Daoy (cell line): ENCODE measurements around the gene GCSAM. TPM values are rescaled to one million over a fixed set of nuclear protein-coding genes. Genes with fewer than 3 reads are reported as not detected.
A peak's percentile ranks its signal among the peaks of the same experiment; 100 is the strongest.

Experiments
- DNase-seq: peaks from one replicate; pipeline ENCODE4 v3.0.0-alpha.2; 2015; ENCODE audit warnings: low read depth
- total RNA-seq: library from RNA; depleted of rRNA; stranded (reverse); fragments of >200 nt; shearing (Covaris generic); gene quantifications from 2 replicates; pipeline ENCODE4 v1.2.3, GENCODE V29; 2014

The GCSAM gene
- total RNA-seq, 1 experiment from 2014 or later = not detected

DNA sequence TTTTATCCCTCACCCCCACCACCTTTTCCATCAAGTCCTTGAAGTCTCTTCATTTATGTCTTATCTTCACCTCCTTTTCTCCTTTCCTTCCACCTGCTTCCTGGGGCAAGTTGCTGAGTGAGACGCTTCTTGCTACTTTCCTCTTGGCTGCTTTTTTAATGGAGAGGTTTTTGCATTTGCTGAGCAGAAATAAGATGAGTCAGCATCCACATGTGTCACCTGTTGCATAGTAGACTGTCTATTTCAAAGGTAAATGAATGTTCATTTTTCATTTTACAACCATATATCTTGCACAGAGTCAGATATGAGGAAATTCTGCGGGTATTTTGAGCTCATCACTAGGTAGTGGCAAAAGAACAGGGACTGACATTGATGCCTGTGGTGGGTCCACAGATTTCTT is 28.3 kb downstream of the GCSAM start:
- no peak for DNase-seq

DNA sequence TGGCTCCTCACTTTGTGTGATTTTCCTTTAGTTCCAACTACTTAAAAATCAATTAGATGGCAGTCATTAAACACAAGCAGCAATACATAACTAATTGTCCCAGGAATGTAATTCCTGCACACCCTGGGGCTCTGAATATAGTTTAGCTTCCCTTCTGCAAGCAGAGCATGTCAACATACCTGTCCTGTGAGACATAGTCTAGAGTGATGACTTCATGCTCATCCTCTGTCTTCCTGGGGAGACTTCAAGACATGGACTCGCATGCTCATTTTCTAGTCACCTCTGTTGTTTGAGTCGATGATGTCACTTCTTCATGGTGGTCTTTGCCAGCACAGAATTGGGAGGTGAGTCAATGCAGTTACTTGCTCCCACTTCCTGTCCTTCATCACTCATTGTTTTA is 31.1 kb downstream of the GCSAM start:
- peak; percentile 95 for DNase-seq

- peak; percentile 98 for DNase-seq
Measured at GRCh38 chr3:112097378-112097777, 35.7 kb downstream of the GCSAM start.

DNA sequence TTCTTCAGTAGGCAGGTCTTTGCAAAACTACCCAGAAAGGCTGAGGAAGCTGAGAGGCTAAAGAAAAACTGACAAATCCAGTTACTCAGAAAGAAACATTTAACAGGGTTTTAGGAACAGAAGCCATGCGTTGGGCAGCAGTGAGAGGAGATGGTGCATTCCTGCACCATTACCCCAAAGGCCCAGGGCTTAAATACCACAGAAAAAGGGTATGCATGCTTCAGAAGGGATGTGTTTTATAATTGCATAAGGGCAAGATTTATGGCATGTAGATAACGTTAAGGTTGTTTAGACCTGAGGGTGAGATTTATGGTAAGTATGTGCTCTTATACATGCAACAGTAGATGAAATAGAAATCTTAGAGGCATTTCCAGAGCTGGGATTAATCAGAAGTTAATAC is 36.9 kb downstream of the GCSAM start:
- no peak for DNase-seq

DNA sequence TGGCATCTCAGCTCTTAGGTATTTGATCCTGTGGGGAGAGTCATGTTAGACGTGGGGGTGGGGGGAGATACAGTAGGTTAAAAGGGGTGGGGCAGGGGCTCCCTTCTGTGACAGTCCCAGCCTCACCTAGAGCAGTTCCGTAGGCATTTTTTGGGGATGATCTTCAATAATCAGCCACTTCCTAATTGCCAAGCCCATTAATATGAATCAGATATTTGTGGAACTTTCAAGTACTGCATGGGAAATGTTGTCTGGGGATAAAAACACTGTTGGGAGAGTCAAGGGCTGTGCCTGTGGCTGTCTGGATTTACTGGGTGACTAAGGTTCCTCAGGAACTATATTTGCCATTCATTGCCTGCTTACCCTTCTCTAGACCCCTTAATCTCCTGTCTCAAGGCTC is 37.3 kb downstream of the GCSAM start:
- DNase-seq = no peak

DNA sequence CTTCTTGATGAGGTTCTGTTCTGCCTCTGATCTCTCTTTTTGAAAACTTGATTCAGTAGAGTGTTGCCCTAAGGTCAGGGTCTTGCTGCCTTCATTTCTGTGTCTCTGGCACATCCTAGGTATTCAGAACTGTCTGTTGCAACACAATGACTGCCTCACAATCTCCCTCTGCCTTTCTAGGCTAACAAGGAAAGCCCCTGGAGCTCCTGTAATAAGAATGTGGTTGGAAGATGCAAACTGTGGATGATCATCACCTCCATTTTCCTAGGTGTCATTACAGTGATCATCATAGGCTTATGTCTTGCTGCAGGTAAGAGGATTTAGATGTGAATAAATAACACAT is 39.9 kb downstream of the GCSAM start:
- no peak for DNase-seq

DNA sequence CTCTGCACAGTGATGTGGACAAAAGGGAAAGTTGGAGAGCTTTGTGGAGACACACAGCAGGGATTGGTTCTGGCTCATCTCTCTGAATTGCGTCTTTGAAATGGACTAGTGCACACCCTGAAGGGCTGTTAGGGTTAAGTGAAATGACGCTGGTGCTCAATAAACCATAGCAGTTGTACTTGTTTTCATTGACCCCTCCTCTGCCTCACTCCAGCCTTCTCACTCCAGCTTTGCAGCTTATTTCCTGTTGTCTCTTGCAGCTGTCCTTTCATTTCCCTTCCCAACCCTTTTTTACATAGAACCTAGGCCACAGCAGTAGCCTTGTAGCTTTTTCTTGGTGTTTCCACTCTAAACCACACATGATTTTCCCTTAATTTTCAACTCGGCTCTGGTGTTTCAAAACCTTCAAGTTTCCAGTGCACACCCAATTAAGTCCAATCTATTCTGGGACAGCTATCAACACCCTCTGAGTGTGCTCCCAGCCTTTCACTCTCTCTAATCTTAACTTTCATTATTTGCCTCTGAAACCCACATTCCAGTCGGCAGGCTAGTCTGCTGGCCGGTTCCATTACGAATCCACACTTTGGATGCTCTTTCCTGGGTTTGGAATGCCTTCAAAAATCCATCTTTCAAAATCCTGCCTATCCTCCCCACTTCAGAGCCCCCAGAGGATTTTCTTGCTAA is 40.4 kb downstream of the GCSAM start:
- no peak for DNase-seq

DNA sequence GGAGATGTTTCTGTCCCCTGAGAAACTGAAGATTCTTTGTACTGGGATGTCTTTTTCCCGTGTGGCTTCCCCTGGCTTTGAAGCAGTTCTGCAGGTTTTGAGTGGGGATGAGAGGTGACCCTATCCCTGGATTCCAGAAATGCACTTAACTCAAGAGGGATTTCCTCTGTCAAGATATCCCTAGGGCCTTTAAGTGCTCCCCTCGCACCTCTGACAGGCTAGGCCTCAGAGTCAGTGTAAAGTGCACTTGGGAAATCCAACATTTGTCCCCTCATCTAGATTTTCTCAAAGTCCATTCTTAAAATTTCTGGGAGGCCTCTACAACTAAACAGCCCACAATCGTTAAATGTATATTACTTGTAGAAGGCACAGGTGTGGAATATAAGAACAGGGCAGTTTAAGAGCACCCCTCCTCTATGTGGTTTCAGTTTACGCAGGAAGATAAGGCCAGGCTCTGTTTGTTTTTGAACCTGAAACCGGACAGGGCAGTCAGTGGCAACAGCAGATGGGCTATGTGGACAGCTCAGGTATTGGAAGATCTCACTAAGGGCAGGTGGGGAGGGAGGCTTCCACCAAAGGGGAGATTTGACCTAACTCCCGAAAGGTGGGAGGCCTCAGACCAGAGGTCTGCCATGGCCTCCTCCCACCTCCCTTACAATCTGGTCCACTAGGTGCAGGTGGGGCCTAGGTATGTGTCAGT is 42.0 kb downstream of the GCSAM start:
- no peak for DNase-seq

DNA sequence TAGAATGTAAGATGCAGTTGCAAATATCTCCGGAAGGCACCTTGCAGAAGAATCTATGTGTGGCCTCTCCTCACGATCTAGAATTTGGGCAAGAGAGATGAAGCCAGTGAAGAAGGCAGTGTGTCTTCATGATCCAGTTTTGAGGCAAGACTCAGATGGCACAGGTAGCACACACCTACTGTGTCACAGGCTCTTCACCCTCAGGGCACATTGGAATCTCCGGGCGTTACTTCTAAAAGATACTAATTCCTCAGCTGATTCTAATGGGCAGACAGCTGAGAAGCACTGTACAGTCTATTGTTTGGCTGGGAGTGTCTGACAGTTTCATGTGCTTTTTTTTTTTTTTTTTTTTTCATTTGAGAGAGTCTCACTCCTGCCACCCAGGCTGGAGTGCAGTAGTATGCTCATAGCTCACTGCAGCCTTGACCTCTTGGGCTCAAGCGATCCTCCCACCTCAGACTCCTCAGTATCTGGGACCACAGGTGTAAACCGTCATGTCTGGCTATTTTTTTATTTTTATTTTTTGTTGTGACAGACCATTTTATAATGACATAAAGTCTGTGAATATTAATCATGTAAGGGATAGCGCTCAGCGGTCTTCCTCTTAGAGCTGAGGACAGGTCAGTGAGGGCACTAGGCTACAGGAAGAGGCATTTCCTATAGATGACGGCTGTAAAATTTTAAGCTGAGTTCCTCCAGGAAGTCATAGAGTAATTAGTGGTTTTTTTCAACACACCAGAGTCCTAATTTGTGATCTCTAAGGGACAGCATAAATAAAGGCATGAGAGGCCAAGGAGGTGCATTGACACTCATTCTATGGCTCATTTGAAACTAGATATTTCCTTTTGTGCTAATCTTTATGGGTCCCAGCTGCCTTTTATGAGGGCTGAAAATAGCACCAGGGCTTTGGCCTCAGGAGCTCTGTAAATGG is 42.8 kb downstream of the GCSAM start:
- peak; percentile 51 for DNase-seq

- no peak for DNase-seq
Measured at GRCh38 chr3:112088944-112089343, 44.1 kb downstream of the GCSAM start.

DNA sequence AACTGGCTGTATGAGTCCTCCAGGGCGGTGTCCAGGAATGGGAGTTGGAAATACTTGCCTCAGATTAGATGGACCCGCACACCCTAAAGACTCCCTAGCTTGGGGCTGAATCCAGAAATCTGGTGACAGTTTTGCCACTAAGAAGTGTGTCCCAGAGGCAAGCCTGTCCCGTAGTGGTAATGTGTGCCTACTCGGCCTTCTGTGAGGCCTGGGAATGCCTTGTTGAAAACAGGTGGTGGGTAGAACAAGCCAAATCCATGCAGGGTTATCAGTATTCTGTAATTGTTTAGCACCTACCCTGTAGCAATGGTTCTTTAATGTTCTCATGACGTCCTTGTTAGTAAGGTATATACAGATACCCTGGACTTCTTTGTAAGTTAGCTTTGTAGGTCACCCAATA is 45.3 kb downstream of the GCSAM start:
- no peak for DNase-seq

GRCh38 chr3:112086875-112087524 is 46.0 kb downstream of the GCSAM start:
- peak; percentile 59 for DNase-seq

DNA sequence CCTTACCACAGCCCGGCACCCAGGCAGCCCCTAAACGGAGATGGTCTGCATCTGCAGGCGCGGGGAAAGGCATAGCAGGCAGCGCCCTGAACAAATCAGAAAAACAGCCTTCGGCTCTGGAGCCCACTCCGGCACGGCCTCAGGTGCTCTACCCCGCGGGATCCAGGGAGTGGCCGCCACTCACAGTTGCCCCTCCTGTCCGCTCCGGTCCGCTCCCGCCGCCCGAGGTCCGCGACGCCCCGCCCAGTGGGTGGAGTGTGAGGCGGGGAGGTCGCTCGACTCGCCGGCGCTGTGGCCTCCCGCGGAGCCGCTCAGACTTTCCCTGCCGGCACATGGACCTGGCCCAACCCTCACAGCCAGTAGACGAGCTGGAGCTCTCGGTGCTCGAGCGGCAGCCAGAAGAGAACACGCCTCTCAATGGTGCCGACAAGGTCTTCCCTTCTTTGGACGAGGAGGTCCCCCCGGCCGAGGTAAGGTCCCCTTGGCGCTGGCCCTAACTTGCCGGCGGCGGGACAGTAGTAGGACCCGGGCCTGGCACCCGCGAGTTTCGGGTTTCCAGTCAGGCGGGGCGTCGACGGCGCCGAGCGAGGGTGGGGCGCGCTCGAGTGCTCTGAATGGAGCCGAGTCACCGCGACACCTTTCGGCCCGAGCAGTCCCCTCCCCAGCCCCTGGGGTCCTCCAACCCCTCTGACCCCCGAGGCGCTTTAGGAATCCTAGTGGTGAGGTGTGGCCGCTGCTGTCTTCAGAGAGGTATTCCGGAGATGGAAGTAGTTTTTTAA is 46.8 kb downstream of the GCSAM start, which contains the start of gene C3orf52:
TSS of gene C3orf52 (plus strand) at position 314 of the 779 bp plus-strand sequence. CDS start at position 333, 19 bp downstream.
- DNase-seq = peak; percentile 96

DNA sequence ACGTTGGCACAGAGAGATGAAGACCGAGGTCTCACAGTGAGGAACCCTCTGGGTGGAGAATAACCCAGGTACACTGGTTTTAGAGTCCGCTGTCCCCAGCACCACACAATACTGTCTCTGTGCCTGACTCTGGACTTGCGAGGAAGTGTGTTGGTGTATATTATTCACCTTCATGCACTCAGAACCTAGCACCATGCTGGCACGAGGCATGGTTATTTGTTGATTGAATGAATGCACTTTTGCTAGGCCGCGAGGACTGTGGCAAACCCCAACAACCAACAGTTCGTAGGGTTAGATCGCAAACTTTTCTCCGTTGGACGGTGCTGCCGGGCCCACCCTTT is 47.3 kb downstream of the GCSAM start:
- DNase-seq = no peak

GRCh38 chr3:112084980-112085705 is 47.9 kb downstream of the GCSAM start:
- DNase-seq = no peak

- no peak for DNase-seq
Measured at GRCh38 chr3:112083239-112083638, 49.8 kb downstream of the GCSAM start.

- DNase-seq = no peak
Measured at GRCh38 chr3:112078125-112079083, 54.6 kb downstream of the GCSAM start.

- peak; percentile 85 for DNase-seq
Measured at GRCh38 chr3:112074616-112075497, 58.2 kb downstream of the GCSAM start.
